ENCODE measurements around the gene NEMP1. TPM values are rescaled to one million over a fixed set of nuclear protein-coding genes. Genes with fewer than 3 reads are reported as not detected.
A peak's percentile ranks its signal among the peaks of the same experiment; 100 is the strongest.

NEMP1 gene
- total and polyA plus RNA-seq, 2 of the 13 experiments (the other 11 are each of a cell fraction or from before 2014, with no cell fraction given) = 11.4 to 12.9 TPM

DNA sequence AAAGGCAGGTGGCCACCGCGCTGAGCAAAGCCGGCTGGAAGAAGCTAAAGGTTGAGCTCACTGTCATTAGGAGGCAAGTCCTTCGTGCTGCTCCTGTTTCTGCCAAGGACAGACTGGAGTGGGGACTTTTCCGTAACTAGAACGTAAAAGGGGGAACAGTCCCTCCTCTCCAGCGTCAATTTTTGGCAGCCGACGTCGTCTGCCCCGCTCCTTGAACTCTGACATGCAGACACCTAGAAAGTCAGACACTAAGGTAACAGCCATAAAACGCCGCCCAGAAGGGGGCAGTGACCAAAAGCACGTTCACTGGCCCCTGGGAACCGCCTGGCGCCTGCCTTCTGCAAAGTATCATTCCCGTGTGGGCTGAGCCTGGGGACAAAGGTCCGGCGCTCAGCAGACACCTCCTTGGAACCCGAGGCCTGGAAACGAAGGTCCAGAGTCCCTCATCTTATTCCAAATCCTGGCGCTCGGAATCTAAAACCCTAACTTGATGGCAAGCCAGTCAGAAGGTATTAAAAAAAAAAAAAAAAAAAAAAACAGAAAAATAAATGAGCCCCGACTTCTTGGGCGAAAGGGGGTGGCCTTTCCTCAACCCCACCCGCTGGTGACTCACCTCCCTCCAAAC lies 48.6 kb upstream of the NEMP1 start (continued):
- no peak for TF ChIP-seq MBD4 (IDR thresholded peaks at IDR 0.05; ENCODE audit: borderline replicate concordance, low read length)
- TF ChIP-seq, protein P1, sequence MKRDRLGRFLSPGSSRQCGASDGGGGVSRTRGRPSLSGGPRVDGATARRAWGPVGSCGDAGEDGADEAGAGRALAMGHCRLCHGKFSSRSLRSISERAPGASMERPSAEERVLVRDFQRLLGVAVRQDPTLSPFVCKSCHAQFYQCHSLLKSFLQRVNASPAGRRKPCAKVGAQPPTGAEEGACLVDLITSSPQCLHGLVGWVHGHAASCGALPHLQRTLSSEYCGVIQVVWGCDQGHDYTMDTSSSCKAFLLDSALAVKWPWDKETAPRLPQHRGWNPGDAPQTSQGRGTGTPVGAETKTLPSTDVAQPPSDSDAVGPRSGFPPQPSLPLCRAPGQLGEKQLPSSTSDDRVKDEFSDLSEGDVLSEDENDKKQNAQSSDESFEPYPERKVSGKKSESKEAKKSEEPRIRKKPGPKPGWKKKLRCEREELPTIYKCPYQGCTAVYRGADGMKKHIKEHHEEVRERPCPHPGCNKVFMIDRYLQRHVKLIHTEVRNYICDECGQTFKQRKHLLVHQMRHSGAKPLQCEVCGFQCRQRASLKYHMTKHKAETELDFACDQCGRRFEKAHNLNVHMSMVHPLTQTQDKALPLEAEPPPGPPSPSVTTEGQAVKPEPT (CRISPR knock-in tag; IDR thresholded peaks at IDR 0.05; ENCODE audit: low read depth) = no peak
- TF ChIP-seq SIN3A (IDR thresholded peaks at IDR 0.05; ENCODE audit: borderline replicate concordance, low read depth, low read length) = peak; percentile 77; the same call in 1 of the 2 replicates
- TF ChIP-seq, protein P2, sequence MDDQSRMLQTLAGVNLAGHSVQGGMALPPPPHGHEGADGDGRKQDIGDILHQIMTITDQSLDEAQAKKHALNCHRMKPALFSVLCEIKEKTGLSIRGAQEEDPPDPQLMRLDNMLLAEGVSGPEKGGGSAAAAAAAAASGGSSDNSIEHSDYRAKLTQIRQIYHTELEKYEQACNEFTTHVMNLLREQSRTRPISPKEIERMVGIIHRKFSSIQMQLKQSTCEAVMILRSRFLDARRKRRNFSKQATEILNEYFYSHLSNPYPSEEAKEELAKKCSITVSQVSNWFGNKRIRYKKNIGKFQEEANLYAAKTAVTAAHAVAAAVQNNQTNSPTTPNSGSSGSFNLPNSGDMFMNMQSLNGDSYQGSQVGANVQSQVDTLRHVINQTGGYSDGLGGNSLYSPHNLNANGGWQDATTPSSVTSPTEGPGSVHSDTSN (CRISPR knock-in tag; IDR thresholded peaks at IDR 0.05; ENCODE audit: borderline replicate concordance) = no peak
- no peak for TF ChIP-seq GTF2F1 (IDR thresholded peaks at IDR 0.05; ENCODE audit: low read length)
- TF ChIP-seq KLF15 (CRISPR knock-in tag; IDR thresholded peaks at IDR 0.05; ENCODE audit: borderline replicate concordance) = no peak; the same call in 1 of the 2 replicates
- no peak; the same call in 1 of the 2 replicates for TF ChIP-seq ZNF567 (CRISPR knock-in tag; IDR thresholded peaks at IDR 0.05; ENCODE audit: borderline replicate concordance)
- no peak; the same call in 1 of the 2 replicates for TF ChIP-seq ZMYM3 (CRISPR knock-in tag; IDR thresholded peaks at IDR 0.05)
- no peak; the same call in 1 of the 2 replicates for TF ChIP-seq ZBTB7B (CRISPR knock-in tag; IDR thresholded peaks at IDR 0.05)
- TF ChIP-seq PHF20 (CRISPR knock-in tag; IDR thresholded peaks at IDR 0.05) = peak; percentile 24; the same call in 1 of the 2 replicates
- peak; percentile 22; the same call in 1 of the 2 replicates for TF ChIP-seq SAFB2 (CRISPR knock-in tag; IDR thresholded peaks at IDR 0.05; ENCODE audit: borderline replicate concordance, low read depth)
- TF ChIP-seq, protein P3, sequence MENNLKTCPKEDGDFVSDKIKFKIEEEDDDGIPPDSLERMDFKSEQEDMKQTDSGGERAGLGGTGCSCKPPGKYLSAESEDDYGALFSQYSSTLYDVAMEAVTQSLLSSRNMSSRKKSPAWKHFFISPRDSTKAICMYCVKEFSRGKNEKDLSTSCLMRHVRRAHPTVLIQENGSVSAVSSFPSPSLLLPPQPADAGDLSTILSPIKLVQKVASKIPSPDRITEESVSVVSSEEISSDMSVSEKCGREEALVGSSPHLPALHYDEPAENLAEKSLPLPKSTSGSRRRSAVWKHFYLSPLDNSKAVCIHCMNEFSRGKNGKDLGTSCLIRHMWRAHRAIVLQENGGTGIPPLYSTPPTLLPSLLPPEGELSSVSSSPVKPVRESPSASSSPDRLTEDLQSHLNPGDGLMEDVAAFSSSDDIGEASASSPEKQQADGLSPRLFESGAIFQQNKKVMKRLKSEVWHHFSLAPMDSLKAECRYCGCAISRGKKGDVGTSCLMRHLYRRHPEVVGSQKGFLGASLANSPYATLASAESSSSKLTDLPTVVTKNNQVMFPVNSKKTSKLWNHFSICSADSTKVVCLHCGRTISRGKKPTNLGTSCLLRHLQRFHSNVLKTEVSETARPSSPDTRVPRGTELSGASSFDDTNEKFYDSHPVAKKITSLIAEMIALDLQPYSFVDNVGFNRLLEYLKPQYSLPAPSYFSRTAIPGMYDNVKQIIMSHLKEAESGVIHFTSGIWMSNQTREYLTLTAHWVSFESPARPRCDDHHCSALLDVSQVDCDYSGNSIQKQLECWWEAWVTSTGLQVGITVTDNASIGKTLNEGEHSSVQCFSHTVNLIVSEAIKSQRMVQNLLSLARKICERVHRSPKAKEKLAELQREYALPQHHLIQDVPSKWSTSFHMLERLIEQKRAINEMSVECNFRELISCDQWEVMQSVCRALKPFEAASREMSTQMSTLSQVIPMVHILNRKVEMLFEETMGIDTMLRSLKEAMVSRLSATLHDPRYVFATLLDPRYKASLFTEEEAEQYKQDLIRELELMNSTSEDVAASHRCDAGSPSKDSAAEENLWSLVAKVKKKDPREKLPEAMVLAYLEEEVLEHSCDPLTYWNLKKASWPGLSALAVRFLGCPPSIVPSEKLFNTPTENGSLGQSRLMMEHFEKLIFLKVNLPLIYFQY (CRISPR knock-in tag; IDR thresholded peaks at IDR 0.05; ENCODE audit: borderline replicate concordance) = no peak
- peak; percentile 67; the same call in 1 of the 2 replicates for TF ChIP-seq ZNF878 (CRISPR knock-in tag; IDR thresholded peaks at IDR 0.05)
- peak; percentile 19; the same call in 1 of the 2 replicates for TF ChIP-seq GATA4 (IDR thresholded peaks at IDR 0.05; ENCODE audit: borderline replicate concordance, low read depth)
- TF ChIP-seq, protein P4, sequence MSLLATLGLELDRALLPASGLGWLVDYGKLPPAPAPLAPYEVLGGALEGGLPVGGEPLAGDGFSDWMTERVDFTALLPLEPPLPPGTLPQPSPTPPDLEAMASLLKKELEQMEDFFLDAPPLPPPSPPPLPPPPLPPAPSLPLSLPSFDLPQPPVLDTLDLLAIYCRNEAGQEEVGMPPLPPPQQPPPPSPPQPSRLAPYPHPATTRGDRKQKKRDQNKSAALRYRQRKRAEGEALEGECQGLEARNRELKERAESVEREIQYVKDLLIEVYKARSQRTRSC (CRISPR knock-in tag; IDR thresholded peaks at IDR 0.05; ENCODE audit: low read depth) = no peak

Data from HepG2 (cell line).